Aorta (tissue), 5 donors: ENCODE results near the gene PDCD10. TPM values are rescaled to one million over a fixed set of nuclear protein-coding genes. Genes with fewer than 3 reads are reported as not detected.

Experiments
- ATAC-seq: fragments of 200-7000 bp; cut with Tn5 transposase; one replicate; pipeline ENCODE4 v1.9.1; 2022; ENCODE audit warnings: moderate library complexity; ENCODE audit not compliant: low FRiP score
- DNase-seq, 2 donors: peaks; one replicate each; pipeline ENCODE4 v3.0.0-alpha.2; 2020
- H3K27ac ChIP-seq, 2 donors: one replicate each; pipeline ENCODE4 v1.5.1; 2013; ENCODE audit warnings: low read length in 2 of 2, mild to moderate bottlenecking in 2 of 2, moderate library complexity in 2 of 2, control low read depth in 1 of 2, inconsistent platforms in 1 of 2, low read depth in 1 of 2
- H3K27me3 ChIP-seq, 2 donors: one replicate each; pipeline ENCODE4 v1.6.1; 2013; ENCODE audit warnings: control low read depth in 1 of 2, low read length in 1 of 2, mild to moderate bottlenecking in 1 of 2, moderate library complexity in 1 of 2; ENCODE audit not compliant: insufficient read depth in 2 of 2, control insufficient read depth in 1 of 2
- H3K36me3 ChIP-seq, 2 donors: one replicate each; pipeline ENCODE4 v1.6.1; 2013; ENCODE audit warnings: control low read depth in 1 of 2, low read length in 1 of 2, mild to moderate bottlenecking in 1 of 2; ENCODE audit not compliant: insufficient read depth in 2 of 2, control insufficient read depth in 1 of 2
- H3K4me1 ChIP-seq, 2 donors: one replicate each; pipeline ENCODE4 v1.6.1; 2013; ENCODE audit warnings: low read length in 2 of 2, control low read depth in 1 of 2, mild to moderate bottlenecking in 1 of 2, moderate library complexity in 1 of 2; ENCODE audit not compliant: insufficient read depth in 2 of 2, control insufficient read depth in 1 of 2
- H3K4me3 ChIP-seq, 2 donors: one replicate each; pipeline ENCODE4 v1.5.1; 2013; ENCODE audit warnings: low read length in 2 of 2, control low read depth in 1 of 2, mild to moderate bottlenecking in 1 of 2
- H3K9me3 ChIP-seq: one replicate; pipeline ENCODE4 v1.6.1; 2013; ENCODE audit warnings: mild to moderate bottlenecking, low read length; ENCODE audit not compliant: control insufficient read depth
- WGBS, 2 donors: extraction: QIAGEN DNeasy Blood & Tissue Kit; methylation state at CpG; one replicate each; pipeline ENCODE4 v1.1.7; 2013; 5-methylcytosine and 5-hydroxymethylcytosine counted together
- intact Hi-C, 2 donors: fragments of 100-400 bp; cut with DNase I; formaldehyde crosslinking; loops; one replicate each; pipeline versions ENCODE4 v1.14.2 to v1.15.0; 2022
- polyA plus RNA-seq, 2 donors: library from polyadenylated mRNA; stranded (reverse); fragments of 200-250 nt; gene quantifications; one replicate each; pipeline ENCODE4 v1.2.3, GENCODE V29; 2013
- total RNA-seq, 2 donors: library from RNA; stranded (reverse); fragmentation: NEBNext Ultra II Directional; extraction: Animal tissue kit (Norgen Biotek cat#: 25700); gene quantifications; one replicate each; pipeline ENCODE4 v1.2.1, GENCODE V29; 2021
- donor health status: healthy with polysubstance abuse.
- donor health status: Bipolar disorder and iron deficiency.
- donor health status: DM: no; HTN: no; CAD: no.
- donor health status: DM: no; HTN: no; CAD: no.
- donor health status: DM: yes; HTN: yes; CAD: no.

Gene PDCD10
- total and polyA plus RNA-seq, 4 donors = 45.2 to 85.0 (median 49.9) TPM

GRCh38 chr3:167728632-167729323 lies 5.9 kb downstream of the PDCD10 start:
- Histone ChIP-seq H3K4me1 (no peaks in the 10 kb centered on the region), H3K9me3 (no peaks in the 10 kb centered on the region), H3K27ac (no peak overlapping the region), H3K36me3 (no peaks in the 10 kb centered on the region), H3K4me3 (no peak overlapping the region), H3K27me3 (no peaks in the 10 kb centered on the region)
- no peak for ATAC-seq
- WGBS, 2 donors = 56 to 61% methylated on average over 3 of the region's 3 CpGs
- DNase-seq = no peak
- intact Hi-C loops = no loop called here

- ATAC-seq = no peak
- 53 to 54% methylated on average over 3 of the region's 3 CpGs for WGBS, 2 donors
- Histone ChIP-seq H3K27ac (no peak overlapping the region), H3K4me3 (no peak overlapping the region), H3K4me1 (no peaks in the 10 kb centered on the region), H3K36me3 (no peaks in the 10 kb centered on the region), H3K27me3 (no peaks in the 10 kb centered on the region), H3K9me3 (no peaks in the 10 kb centered on the region)
- no peak for DNase-seq
- intact Hi-C loops = no loop called here
These were observed 6.5 kb downstream of the PDCD10 start for GRCh38 chr3:167728176-167728575.

- Histone ChIP-seq H3K27me3 (no peaks in the 10 kb centered on the region), H3K4me1 (no peaks in the 10 kb centered on the region), H3K4me3 (no peak overlapping the region), H3K36me3 (no peaks in the 10 kb centered on the region), H3K27ac (no peak overlapping the region), H3K9me3 (no peaks in the 10 kb centered on the region)
- no peak for ATAC-seq
- 73 to 83% methylated on average over 3 of the region's 3 CpGs for WGBS, 2 donors
- intact Hi-C loops = no loop called here
- no peak for DNase-seq
These were observed 10.8 kb downstream of the PDCD10 start for GRCh38 chr3:167723872-167724271.

- Histone ChIP-seq H3K4me3 (no peak overlapping the region), H3K4me1 (no peaks in the 10 kb centered on the region), H3K36me3 (peaks cover 0 to 2% of the 10 kb centered on the region in 2 donors), H3K27ac (no peak overlapping the region), H3K9me3 (no peaks in the 10 kb centered on the region), H3K27me3 (no peaks in the 10 kb centered on the region)
- 86 to 92% methylated on average over 4 of the region's 4 CpGs for WGBS, 2 donors
- DNase-seq (no peak), ATAC-seq (no peak)
- intact Hi-C loops = no loop called here
These were observed 11.6 kb downstream of the PDCD10 start for GRCh38 chr3:167723025-167723512.

DNA sequence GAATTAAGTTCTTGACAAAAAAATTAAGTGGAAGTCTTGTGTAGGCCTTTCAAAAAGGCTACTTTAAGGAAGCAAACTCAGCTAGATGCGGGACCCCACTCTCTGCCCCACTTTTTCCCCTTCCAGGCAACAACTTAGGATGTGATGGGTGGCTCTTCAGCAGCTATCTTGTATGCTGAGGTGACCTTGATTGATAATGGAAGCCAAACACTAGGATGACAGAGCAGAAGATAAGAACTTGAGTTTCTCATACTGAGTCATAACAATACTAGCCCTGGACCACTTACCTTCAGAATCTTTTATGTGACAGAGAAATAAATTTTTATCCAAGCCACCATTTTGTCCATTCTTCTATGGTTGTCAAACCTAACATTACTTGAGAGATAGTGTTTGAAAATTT lies 16.1 kb downstream of the PDCD10 start:
- no peaks in the 10 kb centered on the region for H3K9me3 ChIP-seq
- ATAC-seq = no peak
- intact Hi-C loops = no loop called here
- no peak for DNase-seq
- WGBS, 2 donors = 97 to 99% methylated on average over 1 of the region's 1 CpG
- H3K27ac ChIP-seq = no peak overlapping the region
- no peaks in the 10 kb centered on the region for H3K27me3 ChIP-seq
- peaks cover 0 to 2% of the 10 kb centered on the region in 2 donors for H3K36me3 ChIP-seq
- H3K4me1 ChIP-seq = no peaks in the 10 kb centered on the region
- H3K4me3 ChIP-seq = no peak overlapping the region

- no peaks in the 10 kb centered on the region for H3K27me3 ChIP-seq
- DNase-seq (no peak), ATAC-seq (no peak)
- 11 to 51% methylated on average over 2 of the region's 2 CpGs for WGBS, 2 donors
- H3K4me3 ChIP-seq = no peak overlapping the region
- peaks cover 0 to 2% of the 10 kb centered on the region in 2 donors for H3K36me3 ChIP-seq
- intact Hi-C loops = no loop called here
- H3K27ac ChIP-seq = no peak overlapping the region
- no peaks in the 10 kb centered on the region for H3K9me3 ChIP-seq
- no peaks in the 10 kb centered on the region for H3K4me1 ChIP-seq
These were observed 17.8 kb downstream of the PDCD10 start for GRCh38 chr3:167716920-167717319.

DNA sequence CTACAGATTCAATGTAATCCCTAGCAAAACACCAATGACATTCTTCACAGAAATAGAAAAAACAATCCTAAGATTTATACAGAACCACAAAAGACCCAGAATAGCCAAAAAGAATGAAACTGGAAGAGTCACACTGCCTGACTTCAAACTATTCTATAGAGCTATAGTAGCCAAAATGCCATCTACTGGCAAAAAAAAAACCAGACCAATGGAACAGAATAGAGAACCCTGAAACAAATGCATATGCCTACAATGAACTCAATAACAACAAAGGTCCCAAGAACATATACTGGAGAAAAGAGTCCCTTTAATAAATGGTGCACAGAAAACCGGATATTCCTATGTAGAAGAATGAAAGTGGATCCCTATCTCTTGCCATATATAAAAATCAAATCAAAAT lies 19.8 kb downstream of the PDCD10 start:
- Histone ChIP-seq H3K9me3 (no peaks in the 10 kb centered on the region), H3K27ac (no peak overlapping the region), H3K36me3 (peaks cover under 1 to 2% of the 10 kb centered on the region in 2 donors), H3K4me3 (no peak overlapping the region), H3K27me3 (no peaks in the 10 kb centered on the region), H3K4me1 (no peaks in the 10 kb centered on the region)
- DNase-seq (no peak), ATAC-seq (no peak)
- WGBS, 2 donors = 99 to 100% methylated on average over 1 of the region's 1 CpG
- intact Hi-C loops = no loop called here

GRCh38 chr3:167712445-167712844 lies 22.2 kb downstream of the PDCD10 start:
- ATAC-seq = no peak
- H3K36me3 ChIP-seq = peaks cover 2 to 3% of the 10 kb centered on the region in 2 donors
- no peak overlapping the region for H3K4me3 ChIP-seq
- DNase-seq = no peak
- H3K27me3 ChIP-seq = no peaks in the 10 kb centered on the region
- 95 to 98% methylated on average over 3 of the region's 3 CpGs for WGBS, 2 donors
- H3K9me3 ChIP-seq = no peaks in the 10 kb centered on the region
- intact Hi-C loops = no loop called here
- no peaks in the 10 kb centered on the region for H3K4me1 ChIP-seq
- no peak overlapping the region for H3K27ac ChIP-seq

GRCh38 chr3:167711439-167711838 lies 23.3 kb downstream of the PDCD10 start:
- H3K27me3 ChIP-seq = no peaks in the 10 kb centered on the region
- no peak overlapping the region for H3K4me3 ChIP-seq
- no peaks in the 10 kb centered on the region for H3K9me3 ChIP-seq
- intact Hi-C loops = no loop called here
- DNase-seq (no peak), ATAC-seq (no peak)
- H3K4me1 ChIP-seq = no peaks in the 10 kb centered on the region
- 96 to 99% methylated on average over 1 of the region's 1 CpG for WGBS, 2 donors
- H3K27ac ChIP-seq = no peak overlapping the region
- H3K36me3 ChIP-seq = peaks cover 2 to 3% of the 10 kb centered on the region in 2 donors
